SK-N-SH (cell line): ENCODE measurements around the gene LBHD1. TPM values are rescaled to one million over a fixed set of nuclear protein-coding genes. Genes with fewer than 3 reads are reported as not detected.

Experiments used
- CTCF ChIA-PET: fragments of 300-600, 350-600 bp; formaldehyde crosslinking; extraction: SDS; loops from one replicate; lab custom pipeline; 2021; lab: Yijun Ruan, JAX
- POLR2A ChIA-PET: fragments of 350-600 bp; sonication (Branson Sonifier 250); formaldehyde crosslinking; extraction: SDS; loops from one replicate; lab custom pipeline; 2020; ENCODE audit warnings: antibody characterized with exemption, inconsistent platforms; lab: Yijun Ruan, JAX
- DNase-seq: peaks from one replicate; pipeline ENCODE4 v3.0.0; 2012
- H2AFZ ChIP-seq: fragments of 200-600 bp; sonication (generic); 2 replicates; pipeline ENCODE4 v1.8.1; 2016; ENCODE audit warnings: antibody characterized with exemption, mild to moderate bottlenecking, low read depth
- H3F3A ChIP-seq: fragments of 200-600 bp; sonication (generic); replicated peaks from 2 replicates; pipeline ENCODE3; 2016; ENCODE audit warnings: antibody characterized with exemption, mild to moderate bottlenecking; ENCODE audit not compliant: insufficient read depth
- H3K27ac ChIP-seq, 2 experiments: fragments of 200-500 bp in 1 of 2; fragments of 200-600 bp in 1 of 2; sonication (Bioruptor generic) in 1 of 2; sonication (generic), shearing (Covaris generic) in 1 of 2; 2 replicates each; pipeline versions ENCODE4 v1.5.1 to v1.6.1; 2014 to 2016; ENCODE audit warnings: low read depth in 2 of 2, inconsistent platforms in 1 of 2, low read length in 1 of 2, mild to moderate bottlenecking in 1 of 2, mixed read lengths in 1 of 2
- H3K27me3 ChIP-seq: fragments of 200-600 bp; sonication (generic), shearing (Covaris generic); 2 replicates; pipeline ENCODE4 v1.6.1; 2016; ENCODE audit warnings: mixed run types; ENCODE audit not compliant: insufficient read depth
- H3K36me3 ChIP-seq, 2 experiments: fragments of 200-500 bp in 1 of 2; fragments of 200-600 bp in 1 of 2; sonication (Bioruptor generic) in 1 of 2; sonication (generic) in 1 of 2; replicated peaks in 1 of 2; 2 replicates each; pipeline versions ENCODE3 to v1.5.1; 2014 to 2016; ENCODE audit warnings: low read length in 1 of 2, mild to moderate bottlenecking in 1 of 2; ENCODE audit not compliant: insufficient read depth in 2 of 2, control insufficient read depth in 1 of 2
- H3K4me1 ChIP-seq, 2 experiments: fragments of 200-500 bp in 1 of 2; fragments of 200-600 bp in 1 of 2; sonication (Bioruptor generic) in 1 of 2; sonication (generic), shearing (Covaris generic) in 1 of 2; 2 replicates each; pipeline versions ENCODE4 v1.5.1 to v1.6.1; 2014 to 2016; ENCODE audit warnings: low read depth in 1 of 2, low read length in 1 of 2, mixed run types in 1 of 2; ENCODE audit not compliant: insufficient read depth in 2 of 2, control insufficient read depth in 1 of 2
- H3K4me2 ChIP-seq: fragments of 200-600 bp; sonication (generic), shearing (Covaris generic); 2 replicates; pipeline ENCODE4 v1.6.1; 2017; ENCODE audit warnings: mixed run types
- H3K4me3 ChIP-seq, 2 experiments: fragments of 200-500 bp in 1 of 2; fragments of 200-600 bp in 1 of 2; sonication (Bioruptor generic) in 1 of 2; sonication (generic), shearing (Covaris generic) in 1 of 2; 2 replicates each; pipeline versions ENCODE4 v1.5.1 to v1.8.1; 2014 to 2016; ENCODE audit warnings: low read depth in 2 of 2, inconsistent platforms in 1 of 2, low read length in 1 of 2, mild to moderate bottlenecking in 1 of 2, mixed read lengths in 1 of 2, moderate library complexity in 1 of 2
- H3K79me2 ChIP-seq: fragments of 200-600 bp; sonication (generic); 2 replicates; pipeline ENCODE4 v1.8.1; 2017; ENCODE audit warnings: mild to moderate bottlenecking; ENCODE audit not compliant: insufficient read depth
- H3K9ac ChIP-seq: fragments of 200-600 bp; sonication (generic); 2 replicates; pipeline ENCODE4 v1.6.1; 2017; ENCODE audit warnings: mixed run types
- H3K9me2 ChIP-seq: fragments of 200-600 bp; sonication (generic); 2 replicates; pipeline ENCODE4 v1.6.1; 2017; ENCODE audit warnings: mixed run types
- H3K9me3 ChIP-seq: fragments of 200-600 bp; sonication (generic); 2 replicates; pipeline ENCODE4 v1.6.1; 2017; ENCODE audit warnings: mixed run types, mild to moderate bottlenecking, moderate library complexity
- H4K20me1 ChIP-seq: fragments of 200-600 bp; sonication (generic); 2 replicates; pipeline ENCODE4 v1.6.1; 2017; ENCODE audit warnings: mild to moderate bottlenecking, mixed run types; ENCODE audit not compliant: insufficient read depth
- CHD2 ChIP-seq: fragments of 150-350 bp; IDR thresholded peaks from 2 replicates; pipeline ENCODE4 v1.6.1; 2018; ENCODE audit warnings: low read length; ENCODE audit not compliant: partially characterized antibody
- ELF1 ChIP-seq: IDR thresholded peaks from 2 replicates; pipeline ENCODE4 v1.4.0; 2012
- EP300 ChIP-seq, 2 experiments: IDR thresholded peaks; 2 replicates each; pipeline versions ENCODE4 v1.4.0 to v1.6.1; 2012; ENCODE audit warnings: borderline replicate concordance in 1 of 2, low read depth in 1 of 2, low read length in 1 of 2
- EZH2phosphoT487 ChIP-seq: fragments of 200-600 bp; sonication (generic); IDR thresholded peaks from 2 replicates; pipeline ENCODE4 v1.6.1; 2017; ENCODE audit warnings: low read depth, mixed run types, mild to moderate bottlenecking, antibody characterized with exemption, moderate library complexity, borderline replicate concordance
- GATA2 ChIP-seq: sonication (generic); formaldehyde crosslinking; IDR thresholded peaks from 2 replicates; pipeline ENCODE4 v1.5.0; 2020; ENCODE audit warnings: mild to moderate bottlenecking, missing genetic modification reagents
- MAX ChIP-seq: IDR thresholded peaks from 2 replicates; pipeline ENCODE4 v1.4.0; 2012; ENCODE audit warnings: low read depth
- MEF2A ChIP-seq: IDR thresholded peaks from 2 replicates; pipeline ENCODE4 v1.4.0; 2012; ENCODE audit warnings: low read depth, borderline replicate concordance
- MXI1 ChIP-seq: IDR thresholded peaks from 2 replicates; pipeline ENCODE4 v1.6.1; 2012; ENCODE audit warnings: mild to moderate bottlenecking, low read depth, low read length, improper control_type of control experiment
- NFIC ChIP-seq: IDR thresholded peaks from 2 replicates; pipeline ENCODE4 v1.4.0; 2012; ENCODE audit warnings: borderline replicate concordance
- NRF1 ChIP-seq: IDR thresholded peaks from 2 replicates; pipeline ENCODE4 v1.6.1; 2012; ENCODE audit warnings: low read depth, mild to moderate bottlenecking, low read length
- PBX3 ChIP-seq: IDR thresholded peaks from 2 replicates; pipeline ENCODE4; 2012
- RFX5 ChIP-seq: IDR thresholded peaks from 2 replicates; pipeline ENCODE4 v1.6.1; 2012; ENCODE audit warnings: mild to moderate bottlenecking, improper control_type of control experiment, low read length
- SMC3 ChIP-seq: IDR thresholded peaks from 2 replicates; pipeline ENCODE4 v1.6.1; 2012; ENCODE audit warnings: low read depth, low read length, improper control_type of control experiment
- TCF12 ChIP-seq: IDR thresholded peaks from 2 replicates; pipeline ENCODE4 v1.4.0; 2012
- USF1 ChIP-seq: IDR thresholded peaks from 2 replicates; pipeline ENCODE4 v1.4.0; 2012; ENCODE audit warnings: low read depth, borderline replicate concordance
- YY1 ChIP-seq: IDR thresholded peaks from 2 replicates; pipeline ENCODE4 v1.4.0; 2012; ENCODE audit warnings: low read depth, mild to moderate bottlenecking
- WGBS: methylation state at CpG from one replicate; pipeline ENCODE4 v1.1.6; 2017; ENCODE audit warnings: low lambda C conversion rate; 5-methylcytosine and 5-hydroxymethylcytosine counted together
- polyA plus RNA-seq, 3 experiments: library from polyadenylated mRNA; depleted of rRNA; stranded (reverse); fragments of >200 nt; gene quantifications; 2 replicates each; pipeline ENCODE4 v1.2.3, GENCODE V29; 2012
- TF ChIP-seq, protein P1 (sequence below): fragments of 150-350 bp; IDR thresholded peaks from 2 replicates; pipeline ENCODE4 v1.6.1; 2016; ENCODE audit warnings: mild to moderate bottlenecking, low read depth, low read length

The LBHD1 gene
- polyA plus RNA-seq, 1 of the 3 experiments (the other 2 are of a cell fraction), result 9.7 TPM

- TF ChIP-seq, protein P1, sequence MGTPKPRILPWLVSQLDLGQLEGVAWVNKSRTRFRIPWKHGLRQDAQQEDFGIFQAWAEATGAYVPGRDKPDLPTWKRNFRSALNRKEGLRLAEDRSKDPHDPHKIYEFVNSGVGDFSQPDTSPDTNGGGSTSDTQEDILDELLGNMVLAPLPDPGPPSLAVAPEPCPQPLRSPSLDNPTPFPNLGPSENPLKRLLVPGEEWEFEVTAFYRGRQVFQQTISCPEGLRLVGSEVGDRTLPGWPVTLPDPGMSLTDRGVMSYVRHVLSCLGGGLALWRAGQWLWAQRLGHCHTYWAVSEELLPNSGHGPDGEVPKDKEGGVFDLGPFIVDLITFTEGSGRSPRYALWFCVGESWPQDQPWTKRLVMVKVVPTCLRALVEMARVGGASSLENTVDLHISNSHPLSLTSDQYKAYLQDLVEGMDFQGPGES, result no peak
- TF ChIP-seq TCF12 (no peak), YY1 (peak; percentile 96), NRF1 (peak; percentile 51; the same call in 1 of the 2 replicates), MEF2A (no peak), ELF1 (peak; percentile 63), MXI1 (peak; percentile 99), EZH2phosphoT487 (no peak), PBX3 (peak; percentile 53), MAX (peak; percentile 55), CHD2 (peak; percentile 93), NFIC (no peak)
Observed at GRCh38 chr11:62645946-62646824, 25.9 kb downstream of the LBHD1 start, which contains the start of gene GANAB (continued).

DNA sequence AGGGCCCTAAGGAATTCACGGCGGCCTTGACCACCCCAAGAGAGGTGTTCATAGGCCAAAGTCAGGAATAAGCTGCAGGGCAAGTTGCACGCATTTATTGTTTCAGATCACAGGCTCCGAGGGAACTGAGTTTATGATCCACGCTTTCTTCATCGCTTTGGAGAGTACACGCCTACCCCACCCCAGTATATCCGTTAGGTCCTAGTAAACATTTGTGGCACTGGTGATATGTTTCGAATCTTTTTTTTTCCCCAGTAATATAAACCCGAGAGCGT is 26.5 kb downstream of the LBHD1 start:
- H3K4me1 ChIP-seq, result peaks cover 5 to 8% of the 10 kb centered on the region in 2 experiments; a peak in 2 of 4 replicates
- ChIA-PET POLR2A (interaction anchor here (0.5 to 7.3 kb wide), 8 partner anchors 19 to 1402 kb away, joined by 3 to 52 read pairs (median 4); partner anchors contain the start of genes C11orf98, CSKMT, LBHD1 and MTA2), CTCF (interaction anchor here (0.6 to 1.6 kb wide), 6 partner anchors 20 to 251 kb away, joined by 3 to 5 read pairs (median 4); partner anchors contain the start of genes C11orf98, CSKMT and SLC3A2)
- peak overlapping the region; percentile 92 for H3K4me2 ChIP-seq
- H4K20me1 ChIP-seq, result 0 out of 2 replicates have a peak, but pooled peaks cover 5% of the 10 kb centered on the region
- DNase-seq, result peak; percentile 24
- H3K79me2 ChIP-seq, result peaks cover 63% of the 10 kb centered on the region
- peaks cover 21 to 39% of the 10 kb centered on the region in 2 experiments for H3K36me3 ChIP-seq
- TF ChIP-seq USF1, result no peak
- TF ChIP-seq RFX5, result no peak
- no peak for TF ChIP-seq EP300 (IDR thresholded peaks at IDR 0.05; ENCODE audit: borderline replicate concordance in 1 of 2, low read depth in 1 of 2, low read length in 1 of 2)
- no peak for TF ChIP-seq PBX3
- TF ChIP-seq ELF1, result no peak
- no peak for TF ChIP-seq SMC3
- no peak for TF ChIP-seq EZH2phosphoT487
- TF ChIP-seq GATA2 (CRISPR knock-in tag), result no peak
- peak overlapping the region; percentile 97 for H3K9ac ChIP-seq
- H3K9me2 ChIP-seq, result no peaks in the 10 kb centered on the region
- H2AFZ ChIP-seq, result no peak overlapping the region
- 10% methylated on average over 11 of the region's 11 CpGs for whole genome bisulfite sequencing
- peaks cover 5% of the 10 kb centered on the region for H3F3A ChIP-seq
- no peaks in the 10 kb centered on the region for H3K9me3 ChIP-seq
- H3K27ac ChIP-seq, result peak overlapping the region; percentile 77 to 88
- no peaks in the 10 kb centered on the region for H3K27me3 ChIP-seq
- H3K4me3 ChIP-seq, result peak overlapping the region; percentile 78 to 87
